Activated naive CD8-positive, alpha-beta T cell treated with anti-CD3 and anti-CD28 coated beads for 36 hours (primary cell): ENCODE data around the gene SENP1. TPM values are rescaled to one million over a fixed set of nuclear protein-coding genes. Genes with fewer than 3 reads are reported as not detected.

Experiments
- DNase-seq: peaks from one replicate; pipeline ENCODE4 v3.0.0; 2021
- H3K27ac Mint-ChIP-seq: one replicate; pipeline ENCODE4 v1.8.0; 2022; ENCODE audit warnings: mild to moderate bottlenecking, moderate library complexity, mixed read lengths
- H3K27me3 Mint-ChIP-seq: one replicate; pipeline ENCODE4 v1.8.0; 2022; ENCODE audit warnings: mild to moderate bottlenecking, mixed read lengths
- H3K36me3 Mint-ChIP-seq: one replicate; pipeline ENCODE4 v1.8.0; 2021; ENCODE audit warnings: mild to moderate bottlenecking, mixed read lengths
- H3K4me1 Mint-ChIP-seq: one replicate; pipeline ENCODE4 v1.8.0; 2021; ENCODE audit warnings: mixed read lengths
- H3K4me3 Mint-ChIP-seq: one replicate; pipeline ENCODE4 v1.8.0; 2022; ENCODE audit warnings: mild to moderate bottlenecking, moderate library complexity, mixed read lengths
- H3K9me3 Mint-ChIP-seq: one replicate; pipeline ENCODE4 v1.8.0; 2022; ENCODE audit warnings: mixed read lengths
- total RNA-seq, 2 experiments: library from RNA; stranded (reverse); gene quantifications; one replicate each; pipeline ENCODE4 v1.2.3, GENCODE V29; 2021

The SENP1 gene
- total RNA-seq, 2 experiments from 2014 or later = 42.6 to 53.6 TPM

GRCh38 chr12:48013287-48013686, 92.6 kb downstream of the SENP1 start:
- H3K4me3 Mint-ChIP-seq = no peak overlapping the region
- no peak overlapping the region for H3K27ac Mint-ChIP-seq
- no peak for DNase-seq
- no peaks in the 10 kb centered on the region for H3K36me3 Mint-ChIP-seq
- no peaks in the 10 kb centered on the region for H3K9me3 Mint-ChIP-seq
- no peaks in the 10 kb centered on the region for H3K4me1 Mint-ChIP-seq
- peaks cover 45% of the 10 kb centered on the region for H3K27me3 Mint-ChIP-seq

GRCh38 chr12:48012070-48012469, 93.8 kb downstream of the SENP1 start:
- Mint-ChIP-seq H3K4me3 (no peak overlapping the region), H3K27ac (no peak overlapping the region), H3K4me1 (no peaks in the 10 kb centered on the region), H3K36me3 (no peaks in the 10 kb centered on the region), H3K9me3 (no peaks in the 10 kb centered on the region), H3K27me3 (peaks cover 50% of the 10 kb centered on the region)
- no peak for DNase-seq

GRCh38 chr12:48010366-48010970, 95.4 kb downstream of the SENP1 start:
- Mint-ChIP-seq H3K4me3 (no peak overlapping the region), H3K9me3 (no peaks in the 10 kb centered on the region), H3K27ac (no peak overlapping the region), H3K36me3 (no peaks in the 10 kb centered on the region), H3K27me3 (peaks cover 58% of the 10 kb centered on the region), H3K4me1 (peaks cover under 1% of the 10 kb centered on the region)
- DNase-seq = no peak

- Mint-ChIP-seq H3K27ac (no peak overlapping the region), H3K27me3 (peaks cover 66% of the 10 kb centered on the region), H3K4me1 (peaks cover 2% of the 10 kb centered on the region), H3K9me3 (no peaks in the 10 kb centered on the region), H3K36me3 (no peaks in the 10 kb centered on the region), H3K4me3 (no peak overlapping the region)
- DNase-seq = no peak
Observed at GRCh38 chr12:48009471-48009870, 96.4 kb downstream of the SENP1 start.

GRCh38 chr12:48008950-48009349, 96.9 kb downstream of the SENP1 start:
- peaks cover 4% of the 10 kb centered on the region for H3K4me1 Mint-ChIP-seq
- H3K27ac Mint-ChIP-seq = no peak overlapping the region
- no peaks in the 10 kb centered on the region for H3K36me3 Mint-ChIP-seq
- H3K27me3 Mint-ChIP-seq = peaks cover 69% of the 10 kb centered on the region
- no peak for DNase-seq
- H3K4me3 Mint-ChIP-seq = no peak overlapping the region
- no peaks in the 10 kb centered on the region for H3K9me3 Mint-ChIP-seq

- H3K4me3 Mint-ChIP-seq = no peak overlapping the region
- peaks cover 72% of the 10 kb centered on the region for H3K27me3 Mint-ChIP-seq
- no peak overlapping the region for H3K27ac Mint-ChIP-seq
- DNase-seq = no peak
- H3K36me3 Mint-ChIP-seq = no peaks in the 10 kb centered on the region
- H3K9me3 Mint-ChIP-seq = no peaks in the 10 kb centered on the region
- peaks cover 8% of the 10 kb centered on the region for H3K4me1 Mint-ChIP-seq
Observed at GRCh38 chr12:48008349-48008748, 97.5 kb downstream of the SENP1 start.

- DNase-seq = no peak
- Mint-ChIP-seq H3K27me3 (peaks cover 82% of the 10 kb centered on the region), H3K4me3 (no peak overlapping the region), H3K9me3 (no peaks in the 10 kb centered on the region), H3K36me3 (no peaks in the 10 kb centered on the region), H3K27ac (no peak overlapping the region), H3K4me1 (peaks cover 20% of the 10 kb centered on the region)
Observed at GRCh38 chr12:48007206-48007605, 98.7 kb downstream of the SENP1 start.

- Mint-ChIP-seq H3K4me1 (peaks cover 32% of the 10 kb centered on the region), H3K27ac (no peak overlapping the region), H3K36me3 (no peaks in the 10 kb centered on the region), H3K9me3 (no peaks in the 10 kb centered on the region), H3K27me3 (peaks cover 92% of the 10 kb centered on the region), H3K4me3 (no peak overlapping the region)
- DNase-seq = no peak
Observed at GRCh38 chr12:48005750-48006021, 100.2 kb downstream of the SENP1 start.

GRCh38 chr12:48005001-48005749, 100.7 kb downstream of the SENP1 start:
- peaks cover 94% of the 10 kb centered on the region for H3K27me3 Mint-ChIP-seq
- DNase-seq = no peak
- no peaks in the 10 kb centered on the region for H3K9me3 Mint-ChIP-seq
- no peak overlapping the region for H3K4me3 Mint-ChIP-seq
- H3K36me3 Mint-ChIP-seq = no peaks in the 10 kb centered on the region
- H3K27ac Mint-ChIP-seq = no peak overlapping the region
- H3K4me1 Mint-ChIP-seq = peaks cover 32% of the 10 kb centered on the region

GRCh38 chr12:48004053-48004941, 101.6 kb downstream of the SENP1 start, which contains the start of gene COL2A1:
Gene COL2A1, minus strand, starts transcription at chr12:48004476. Its CDS starts 155 bp downstream, at chr12:48004321.
- DNase-seq = peak; percentile 34
- Mint-ChIP-seq H3K27me3 (peaks cover 95% of the 10 kb centered on the region), H3K4me1 (peaks cover 32% of the 10 kb centered on the region), H3K27ac (no peak within 1 kb of the TSS), H3K9me3 (no peaks in the 10 kb centered on the region), H3K4me3 (peak within 1 kb of the TSS; percentile 35), H3K36me3 (no peaks in the 10 kb centered on the region)

GRCh38 chr12:48003226-48004052, 102.4 kb downstream of the SENP1 start:
- H3K4me1 Mint-ChIP-seq = peaks cover 32% of the 10 kb centered on the region
- DNase-seq = no peak
- peaks cover 94% of the 10 kb centered on the region for H3K27me3 Mint-ChIP-seq
- peak overlapping the region; percentile 35 for H3K4me3 Mint-ChIP-seq
- H3K36me3 Mint-ChIP-seq = no peaks in the 10 kb centered on the region
- H3K9me3 Mint-ChIP-seq = no peaks in the 10 kb centered on the region
- no peak overlapping the region for H3K27ac Mint-ChIP-seq

GRCh38 chr12:48002773-48003218, 103.1 kb downstream of the SENP1 start:
- peaks cover 94% of the 10 kb centered on the region for H3K27me3 Mint-ChIP-seq
- no peak for DNase-seq
- no peaks in the 10 kb centered on the region for H3K36me3 Mint-ChIP-seq

GRCh38 chr12:48002414-48002730, 103.5 kb downstream of the SENP1 start:
- Mint-ChIP-seq H3K4me3 (peak overlapping the region; percentile 75), H3K4me1 (peaks cover 32% of the 10 kb centered on the region)

More at GRCh38 chr12:48002773-48003218, 103.1 kb downstream of the SENP1 start:
- H3K27ac Mint-ChIP-seq = no peak overlapping the region
- peak overlapping the region; percentile 23 for H3K4me3 Mint-ChIP-seq
- peaks cover 32% of the 10 kb centered on the region for H3K4me1 Mint-ChIP-seq
- H3K9me3 Mint-ChIP-seq = no peaks in the 10 kb centered on the region

GRCh38 chr12:48001505-48002413, 104.1 kb downstream of the SENP1 start:
- no peak overlapping the region for H3K27ac Mint-ChIP-seq
- H3K4me1 Mint-ChIP-seq = peaks cover 32% of the 10 kb centered on the region
- peak overlapping the region; percentile 75 for H3K4me3 Mint-ChIP-seq

More at GRCh38 chr12:48002414-48002730, 103.5 kb downstream of the SENP1 start:
- no peaks in the 10 kb centered on the region for H3K36me3 Mint-ChIP-seq
- H3K27me3 Mint-ChIP-seq = peaks cover 92% of the 10 kb centered on the region
- DNase-seq = no peak
- H3K27ac Mint-ChIP-seq = no peak overlapping the region
- no peaks in the 10 kb centered on the region for H3K9me3 Mint-ChIP-seq

More at GRCh38 chr12:48001505-48002413, 104.1 kb downstream of the SENP1 start:
- Mint-ChIP-seq H3K9me3 (no peaks in the 10 kb centered on the region), H3K27me3 (peaks cover 92% of the 10 kb centered on the region), H3K36me3 (no peaks in the 10 kb centered on the region)
- no peak for DNase-seq
